GM10266 (cell line): ENCODE measurements around the gene KCNK13.
A peak's percentile ranks its signal among the peaks of the same experiment; 100 is the strongest.
"Not testable (repeated sequence)": the region's sequence is repeated elsewhere in the genome, so short reads cannot be mapped to it uniquely, and the experiment has no call there.

Source experiments
- DNase-seq: peaks from one replicate; pipeline ENCODE4 v3.0.0; 2012; ENCODE audit errors: extremely low spot score
- TF ChIP-seq, protein P1 (sequence below): IDR thresholded peaks from 2 replicates; pipeline ENCODE4 v1.5.1; 2012; ENCODE audit warnings: mild to moderate bottlenecking, low read depth; ENCODE audit not compliant: control insufficient read depth, insufficient read depth; ENCODE audit errors: missing control alignments

The KCNK13 gene

DNA sequence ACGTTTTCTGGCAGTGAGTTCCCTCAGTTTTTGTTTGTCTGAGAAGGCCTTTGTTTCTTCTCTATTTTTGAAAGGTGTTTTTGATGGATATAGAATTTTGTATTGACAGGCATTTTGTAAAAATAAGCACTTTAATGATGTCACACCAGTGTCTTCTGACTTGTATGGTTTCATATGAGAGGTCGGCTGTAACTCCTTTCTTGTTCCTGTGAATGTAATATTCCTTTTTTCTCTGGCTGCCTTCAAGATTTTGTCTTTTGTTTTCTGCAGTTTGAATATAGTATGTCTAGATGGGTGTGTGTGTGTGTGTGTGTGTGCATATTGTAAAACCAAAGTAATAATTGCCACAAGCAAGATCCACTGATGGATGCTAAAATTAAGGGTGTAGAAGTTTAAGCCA, 126.8 kb downstream of the KCNK13 start:
- TF ChIP-seq, protein P1, sequence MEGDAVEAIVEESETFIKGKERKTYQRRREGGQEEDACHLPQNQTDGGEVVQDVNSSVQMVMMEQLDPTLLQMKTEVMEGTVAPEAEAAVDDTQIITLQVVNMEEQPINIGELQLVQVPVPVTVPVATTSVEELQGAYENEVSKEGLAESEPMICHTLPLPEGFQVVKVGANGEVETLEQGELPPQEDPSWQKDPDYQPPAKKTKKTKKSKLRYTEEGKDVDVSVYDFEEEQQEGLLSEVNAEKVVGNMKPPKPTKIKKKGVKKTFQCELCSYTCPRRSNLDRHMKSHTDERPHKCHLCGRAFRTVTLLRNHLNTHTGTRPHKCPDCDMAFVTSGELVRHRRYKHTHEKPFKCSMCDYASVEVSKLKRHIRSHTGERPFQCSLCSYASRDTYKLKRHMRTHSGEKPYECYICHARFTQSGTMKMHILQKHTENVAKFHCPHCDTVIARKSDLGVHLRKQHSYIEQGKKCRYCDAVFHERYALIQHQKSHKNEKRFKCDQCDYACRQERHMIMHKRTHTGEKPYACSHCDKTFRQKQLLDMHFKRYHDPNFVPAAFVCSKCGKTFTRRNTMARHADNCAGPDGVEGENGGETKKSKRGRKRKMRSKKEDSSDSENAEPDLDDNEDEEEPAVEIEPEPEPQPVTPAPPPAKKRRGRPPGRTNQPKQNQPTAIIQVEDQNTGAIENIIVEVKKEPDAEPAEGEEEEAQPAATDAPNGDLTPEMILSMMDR, result no peak

DNA sequence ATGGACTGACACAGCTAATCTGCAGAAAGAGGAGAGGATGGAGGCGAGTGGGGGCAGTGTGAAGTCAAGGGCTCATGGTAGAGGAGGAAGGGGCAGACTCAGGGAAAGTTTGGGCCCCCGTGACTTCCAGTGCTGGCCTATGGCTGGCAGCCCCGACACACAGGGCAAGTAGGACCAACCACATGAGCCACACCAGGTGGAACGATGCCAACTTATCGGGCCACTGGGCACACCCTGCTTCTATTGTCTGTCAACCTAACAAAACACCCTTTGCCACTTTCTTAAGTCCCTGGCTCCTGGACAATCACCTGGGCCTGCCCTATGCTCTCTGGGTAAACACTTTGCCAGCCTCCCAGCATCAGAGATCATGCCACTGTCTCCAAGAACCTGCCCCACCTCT, 129.4 kb downstream of the KCNK13 start:
- DNase-seq, result no peak
- TF ChIP-seq, protein P1, result no peak

More for the DNA sequence above, 126.8 kb downstream of the KCNK13 start:
- DNase-seq, result no peak

- DNase-seq, result no peak
Observed at GRCh38 chr14:90191585-90191984, 129.8 kb downstream of the KCNK13 start.

GRCh38 chr14:90193925-90194324, 132.1 kb downstream of the KCNK13 start:
- no peak for DNase-seq
- TF ChIP-seq, protein P1, result peak; percentile 48

More at GRCh38 chr14:90191585-90191984, 129.8 kb downstream of the KCNK13 start:
- TF ChIP-seq, protein P1, result no peak

DNA sequence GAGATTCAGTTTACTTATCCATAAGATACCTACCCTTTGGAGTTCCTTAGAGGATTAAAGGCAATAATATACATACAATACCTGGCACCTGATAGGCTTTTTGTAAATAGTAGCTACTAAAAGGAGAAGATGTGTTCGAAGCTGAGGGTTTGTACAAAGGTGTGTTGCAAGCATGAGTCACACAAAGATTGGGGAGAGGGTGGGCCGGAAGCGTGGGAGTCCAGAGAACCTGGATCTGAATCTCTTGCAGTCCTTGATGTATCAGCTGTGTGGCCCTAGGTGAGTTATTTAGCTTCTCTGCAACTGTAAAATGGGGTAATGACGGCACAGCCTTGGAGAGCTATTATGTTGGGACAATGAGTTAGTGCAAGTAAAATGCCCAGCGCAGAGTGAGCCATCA, 132.9 kb downstream of the KCNK13 start:
- TF ChIP-seq, protein P1, result no peak

GRCh38 chr14:90198541-90199060, 136.8 kb downstream of the KCNK13 start:
- no peak for DNase-seq

More for the DNA sequence above, 132.9 kb downstream of the KCNK13 start:
- DNase-seq, result no peak

GRCh38 chr14:90200546-90200945, 138.8 kb downstream of the KCNK13 start:
- DNase-seq, result not testable (repeated sequence)

More at GRCh38 chr14:90198541-90199060, 136.8 kb downstream of the KCNK13 start:
- TF ChIP-seq, protein P1, result no peak

DNA sequence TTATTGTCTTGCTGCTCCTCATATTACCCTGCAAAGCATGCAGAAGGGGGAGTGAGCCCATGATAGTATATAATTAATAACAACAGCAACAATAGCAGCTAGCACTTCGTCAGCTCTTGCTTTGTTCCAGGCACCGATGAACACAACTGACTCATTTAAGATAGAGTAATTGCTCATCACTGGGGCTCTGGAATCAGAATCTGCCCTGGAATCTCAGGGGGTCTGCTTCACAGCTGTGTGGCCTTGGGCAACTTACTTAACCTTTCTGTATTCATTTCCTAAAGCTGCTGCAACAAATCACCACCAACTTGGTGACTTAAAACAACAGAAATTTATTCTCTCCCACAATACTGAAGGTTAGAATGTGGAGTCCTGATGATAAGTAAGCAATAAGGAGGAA, 139.6 kb downstream of the KCNK13 start:
- no peak for DNase-seq
- TF ChIP-seq, protein P1, result no peak
